HepG2 (cell line): Measurements from ENCODE around the gene MRPL14. TPM values are rescaled to one million over a fixed set of nuclear protein-coding genes. Genes with fewer than 3 reads are reported as not detected.

ENCODE experiments used
- ATAC-seq: fragments of 200-7000 bp; cut with Tn5 transposase; 3 replicates; pipeline ENCODE4 v1.9.1; 2020; ENCODE audit warnings: mild to moderate bottlenecking, moderate library complexity
- BruUV-seq: library from RNA; stranded (reverse); fragments of 400-500 nt; replicated peaks from 2 replicates; lab custom pipeline; 2021; lab: Mats Ljungman, UMichigan
- CTCF ChIA-PET: fragments of 300-600 bp; formaldehyde crosslinking; extraction: SDS; loops from one replicate; lab custom pipeline; 2021; ENCODE audit warnings: low total read pairs, inconsistent platforms, low intra/inter-chr PET ratio; lab: Yijun Ruan, JAX
- POLR2A ChIA-PET: fragments of 350-600 bp; sonication (Branson Sonifier 250); formaldehyde crosslinking; loops from one replicate; lab custom pipeline; 2020; ENCODE audit warnings: antibody characterized with exemption, inconsistent platforms; lab: Yijun Ruan, JAX
- DNase-seq: peaks from one replicate; pipeline ENCODE4 v3.0.0-alpha.2; 2015; ENCODE audit warnings: low spot score
- FAIRE-seq: peaks from 3 replicates; lab custom pipeline; 2011; peaks lifted over from hg19 to GRCh38; lab: Jason Lieb, UNC
- H2AFZ ChIP-seq: one replicate; pipeline ENCODE4 v1.6.1; 2011; ENCODE audit warnings: low read length, inconsistent platforms
- H3K27ac ChIP-seq: fragments of 300-600 bp; 3 replicates; pipeline ENCODE4 v1.8.0; 2011; ENCODE audit warnings: mixed run types, mild to moderate bottlenecking, mixed read lengths, low read length, inconsistent platforms; ENCODE audit not compliant: insufficient read depth; ENCODE audit errors: extremely low read length
- H3K27me3 ChIP-seq, 2 experiments: fragments of 200-600 bp in 1 of 2; 2 replicates in 1 of 2; 3 replicates in 1 of 2; pipeline versions ENCODE4 v1.6.0 to v1.8.0; 2011; ENCODE audit warnings: low read length in 2 of 2, mild to moderate bottlenecking in 2 of 2, moderate library complexity in 2 of 2, inconsistent platforms in 1 of 2; ENCODE audit not compliant: insufficient read depth in 2 of 2, control insufficient read depth in 1 of 2
- H3K36me3 ChIP-seq, 2 experiments: fragments of 200-600 bp in 1 of 2; replicated peaks in 1 of 2; 2 replicates in 1 of 2; 3 replicates in 1 of 2; pipeline versions ENCODE4 v1.5.1 to v1.8.0; 2011; ENCODE audit warnings: low read length in 2 of 2, inconsistent platforms in 1 of 2; ENCODE audit not compliant: insufficient read depth in 2 of 2, control insufficient read depth in 1 of 2
- H3K4me1 ChIP-seq: 2 replicates; pipeline ENCODE4 v1.5.1; 2012; ENCODE audit warnings: low read length, inconsistent platforms; ENCODE audit not compliant: insufficient read depth
- H3K4me2 ChIP-seq: 2 replicates; pipeline ENCODE4 v1.6.0; 2011; ENCODE audit warnings: low read depth, low read length, inconsistent platforms
- H3K4me3 ChIP-seq, 3 experiments: fragments of 200-600 bp in 1 of 3; sonication (generic), shearing (Covaris generic) in 1 of 3; replicated peaks in 1 of 3; 2 replicates each; pipeline ENCODE4 v1.5.1; 2011 to 2016; ENCODE audit warnings: low read length in 3 of 3, inconsistent platforms in 2 of 3, low read depth in 2 of 3, mild to moderate bottlenecking in 2 of 3, control low read depth in 1 of 3, mixed read lengths in 1 of 3; ENCODE audit not compliant: insufficient read depth in 1 of 3
- H3K79me2 ChIP-seq: one replicate; pipeline ENCODE4 v1.6.1; 2011; ENCODE audit warnings: low read length, inconsistent platforms; ENCODE audit not compliant: insufficient read depth
- H3K9ac ChIP-seq: 2 replicates; pipeline ENCODE4 v1.6.0; 2011; ENCODE audit warnings: mild to moderate bottlenecking, low read depth, low read length, inconsistent platforms; ENCODE audit not compliant: insufficient read depth
- H3K9me3 ChIP-seq: 2 replicates; pipeline ENCODE4 v1.5.1; 2012; ENCODE audit warnings: mild to moderate bottlenecking, low read length
- H4K20me1 ChIP-seq: 2 replicates; pipeline ENCODE4 v1.6.0; 2011; ENCODE audit warnings: inconsistent platforms, mild to moderate bottlenecking, low read length, moderate library complexity; ENCODE audit not compliant: insufficient read depth
- HNRNPLL ChIP-seq: fragments of 200-400 bp; formaldehyde crosslinking; IDR thresholded peaks from 2 replicates; pipeline ENCODE4 v1.6.1; 2017; ENCODE audit warnings: mild to moderate bottlenecking, low read depth, low read length; ENCODE audit not compliant: poor library complexity, severe bottlenecking
- IKZF5 ChIP-seq: IDR thresholded peaks from 2 replicates; pipeline ENCODE4 v1.6.1; 2018; ENCODE audit warnings: missing genetic modification reagents, mild to moderate bottlenecking, missing compliant biosample characterization
- MLLT10 ChIP-seq: sonication (generic); formaldehyde crosslinking; IDR thresholded peaks from 2 replicates; pipeline ENCODE4 v1.4.0; 2020; ENCODE audit warnings: missing genetic modification reagents
- SNAI1 ChIP-seq: sonication (generic); formaldehyde crosslinking; IDR thresholded peaks from 2 replicates; pipeline ENCODE4 v1.5.0; 2020; ENCODE audit warnings: mild to moderate bottlenecking, missing genetic modification reagents, borderline replicate concordance
- SOX13 ChIP-seq, 3 experiments: fragments of 450-650 bp in 1 of 3; sonication (generic) in 1 of 3; formaldehyde crosslinking in 1 of 3; IDR thresholded peaks in 2 of 3; conservative IDR thresholded peaks in 1 of 3; 2 replicates each; pipeline versions ENCODE4 v1.5.0 to v1.6.1; 2016 to 2020; ENCODE audit warnings: antibody characterized with exemption in 1 of 3, mild to moderate bottlenecking in 1 of 3, missing compliant biosample characterization in 1 of 3, missing genetic modification reagents in 1 of 3, moderate library complexity in 1 of 3
- SRY ChIP-seq: sonication (generic); formaldehyde crosslinking; IDR thresholded peaks from 2 replicates; pipeline ENCODE4 v1.8.0; 2022; ENCODE audit warnings: mild to moderate bottlenecking, missing genetic modification reagents
- ZNF44 ChIP-seq: sonication (generic); formaldehyde crosslinking; IDR thresholded peaks from 2 replicates; pipeline ENCODE4 v1.5.1; 2020; ENCODE audit warnings: mild to moderate bottlenecking, missing genetic modification reagents
- ZNF580 ChIP-seq: IDR thresholded peaks from 2 replicates; pipeline ENCODE4 v1.6.1; 2016; ENCODE audit warnings: low read depth, borderline replicate concordance
- WGBS: methylation state at CpG from one replicate; pipeline ENCODE4 v1.1.6; 2017; ENCODE audit warnings: low lambda C conversion rate; 5-methylcytosine and 5-hydroxymethylcytosine counted together
- in situ Hi-C: cut with HindIII; loops from 2 replicates; pipeline ENCODE4 v1.10.0; 2017; ENCODE audit warnings: low pct_unique_long_range_greater_than_20kb; ENCODE audit not compliant: extremely low pct_ligation_motif_present
- intact Hi-C: fragments of 100-400 bp; cut with micrococcal nuclease; formaldehyde crosslinking; loops from one replicate; pipeline ENCODE4 v1.10.0; 2022; ENCODE audit not compliant: unreplicated experiment
- polyA plus RNA-seq, 8 experiments: library from polyadenylated mRNA; depleted of rRNA in 3 of 8; stranded (reverse) in 7 of 8; unstranded in 1 of 8; fragments of >200 nt; fragmentation: Illumina TruSeq in 4 of 8; extraction: Trizol in 4 of 8; gene quantifications; 2 replicates each; pipeline versions ENCODE4 v1.2.1 to v1.2.3, GENCODE V29; 2011 to 2016; ENCODE audit warnings: low read depth in 4 of 8, missing spikeins in 1 of 8, mixed read lengths in 1 of 8; ENCODE audit not compliant: insufficient read depth in 1 of 8
- total RNA-seq, 5 experiments: library from RNA; depleted of rRNA; stranded (reverse); fragments of >200 nt; fragmentation: Illumina TruSeq; extraction: Trizol; gene quantifications; 2 replicates each; pipeline ENCODE4 v1.2.3, GENCODE V29; 2016; ENCODE audit warnings: low read depth in 1 of 5
- TF ChIP-seq, protein P1 (sequence below): sonication (generic); formaldehyde crosslinking; IDR thresholded peaks from 2 replicates; pipeline ENCODE4 v1.5.0; 2020; ENCODE audit warnings: missing genetic modification reagents

MRPL14 gene
- total and polyA plus RNA-seq, 2 of the 13 experiments (the other 11 are each of a cell fraction or from before 2014, with no cell fraction given), result 157 to 178 TPM

GRCh38 chr6:44146685-44147084 lies 19.4 kb upstream of the MRPL14 start:
- Histone ChIP-seq H3K36me3 (peaks cover 31 to 56% of the 10 kb centered on the region in 2 experiments), H3K27me3 (no peaks in the 10 kb centered on the region), H3K79me2 (no peaks in the 10 kb centered on the region), H4K20me1 (no peaks in the 10 kb centered on the region), H3K4me3 (no peak overlapping the region), H3K4me1 (peaks cover 31% of the 10 kb centered on the region), H3K9ac (no peak overlapping the region), H3K4me2 (no peak overlapping the region), H3K9me3 (no peaks in the 10 kb centered on the region)
- FAIRE-seq (no peak), DNase-seq (no peak), ATAC-seq (no peak)
- 92% methylated on average over 10 of the region's 10 CpGs for WGBS
- in situ Hi-C loops (no loop called here), intact Hi-C loops (no loop called here)
- ChIA-PET POLR2A (no interaction called here), CTCF (no interaction called here)
- BruUV-seq, result no TSS peak
- TF ChIP-seq MLLT10 (CRISPR knock-in tag) (no peak), SNAI1 (CRISPR knock-in tag) (no peak), SOX13 (IDR thresholded peaks at IDR 0.05) (no peak), SOX13 (CRISPR knock-in tag; conservative IDR thresholded peaks at IDR 0.05 in 1 of 2, IDR thresholded peaks at IDR 0.05 in 1 of 2) (no peak), SRY (CRISPR knock-in tag) (no peak), ZNF44 (no peak), ZNF580 (no peak), HNRNPLL (no peak), IKZF5 (CRISPR knock-in tag) (no peak)
- TF ChIP-seq, protein P1, sequence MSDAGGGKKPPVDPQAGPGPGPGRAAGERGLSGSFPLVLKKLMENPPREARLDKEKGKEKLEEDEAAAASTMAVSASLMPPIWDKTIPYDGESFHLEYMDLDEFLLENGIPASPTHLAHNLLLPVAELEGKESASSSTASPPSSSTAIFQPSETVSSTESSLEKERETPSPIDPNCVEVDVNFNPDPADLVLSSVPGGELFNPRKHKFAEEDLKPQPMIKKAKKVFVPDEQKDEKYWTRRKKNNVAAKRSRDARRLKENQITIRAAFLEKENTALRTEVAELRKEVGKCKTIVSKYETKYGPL (CRISPR knock-in tag), result no peak
- TF ChIP-seq, all 625 proteins: peak for 0
- no peak overlapping the region for H3K27ac ChIP-seq
- no peak overlapping the region for H2AFZ ChIP-seq
